Neutrophil (primary cell): Measurements from ENCODE around the gene TCF4.

Experiments used
- H3K27ac ChIP-seq: fragments of 200-600 bp; sonication (generic); 2 replicates; pipeline ENCODE4 v1.5.1; 2016; ENCODE audit warnings: mild to moderate bottlenecking, moderate library complexity
- H3K27me3 ChIP-seq: fragments of 200-600 bp; sonication (generic); 2 replicates; pipeline ENCODE4 v1.6.0; 2016; ENCODE audit warnings: mild to moderate bottlenecking
- H3K36me3 ChIP-seq: fragments of 200-600 bp; sonication (generic); 2 replicates; pipeline ENCODE4 v1.5.1; 2017
- H3K4me1 ChIP-seq, 2 experiments: fragments of 200-600 bp in 1 of 2; sonication (generic) in 1 of 2; 1 replicate in 1 of 2; 2 replicates in 1 of 2; pipeline versions ENCODE4 v1.5.1 to v1.6.1; 2013 to 2016; ENCODE audit warnings: low read depth in 1 of 2, low read length in 1 of 2, mild to moderate bottlenecking in 1 of 2, moderate library complexity in 1 of 2; ENCODE audit not compliant: control insufficient read depth in 1 of 2, insufficient read depth in 1 of 2
- H3K4me3 ChIP-seq, 2 experiments: fragments of 200-600 bp in 1 of 2; sonication (generic) in 1 of 2; 1 replicate in 1 of 2; 2 replicates in 1 of 2; pipeline ENCODE4 v1.5.1; 2013 to 2016; ENCODE audit warnings: low read depth in 1 of 2, low read length in 1 of 2, mild to moderate bottlenecking in 1 of 2, moderate library complexity in 1 of 2
- H3K9me3 ChIP-seq: fragments of 200-600 bp; sonication (generic); 2 replicates; pipeline ENCODE4 v1.5.1; 2016
- TF ChIP-seq, protein P1 (sequence below): fragments of 200-600 bp; sonication (generic); IDR thresholded peaks from 2 replicates; pipeline ENCODE4 v1.5.1; 2016; ENCODE audit warnings: antibody characterized with exemption

TCF4 gene

GRCh38 chr18:55334875-55335274 lies 253.1 kb downstream of the TCF4 start:
- Histone ChIP-seq H3K4me3 (no peak overlapping the region), H3K27ac (no peak overlapping the region), H3K27me3 (peaks cover 50% of the 10 kb centered on the region), H3K36me3 (no peaks in the 10 kb centered on the region), H3K9me3 (no peaks in the 10 kb centered on the region), H3K4me1 (peaks cover 19 to 23% of the 10 kb centered on the region in 2 experiments)
- TF ChIP-seq, protein P1, sequence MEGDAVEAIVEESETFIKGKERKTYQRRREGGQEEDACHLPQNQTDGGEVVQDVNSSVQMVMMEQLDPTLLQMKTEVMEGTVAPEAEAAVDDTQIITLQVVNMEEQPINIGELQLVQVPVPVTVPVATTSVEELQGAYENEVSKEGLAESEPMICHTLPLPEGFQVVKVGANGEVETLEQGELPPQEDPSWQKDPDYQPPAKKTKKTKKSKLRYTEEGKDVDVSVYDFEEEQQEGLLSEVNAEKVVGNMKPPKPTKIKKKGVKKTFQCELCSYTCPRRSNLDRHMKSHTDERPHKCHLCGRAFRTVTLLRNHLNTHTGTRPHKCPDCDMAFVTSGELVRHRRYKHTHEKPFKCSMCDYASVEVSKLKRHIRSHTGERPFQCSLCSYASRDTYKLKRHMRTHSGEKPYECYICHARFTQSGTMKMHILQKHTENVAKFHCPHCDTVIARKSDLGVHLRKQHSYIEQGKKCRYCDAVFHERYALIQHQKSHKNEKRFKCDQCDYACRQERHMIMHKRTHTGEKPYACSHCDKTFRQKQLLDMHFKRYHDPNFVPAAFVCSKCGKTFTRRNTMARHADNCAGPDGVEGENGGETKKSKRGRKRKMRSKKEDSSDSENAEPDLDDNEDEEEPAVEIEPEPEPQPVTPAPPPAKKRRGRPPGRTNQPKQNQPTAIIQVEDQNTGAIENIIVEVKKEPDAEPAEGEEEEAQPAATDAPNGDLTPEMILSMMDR: no peak

DNA sequence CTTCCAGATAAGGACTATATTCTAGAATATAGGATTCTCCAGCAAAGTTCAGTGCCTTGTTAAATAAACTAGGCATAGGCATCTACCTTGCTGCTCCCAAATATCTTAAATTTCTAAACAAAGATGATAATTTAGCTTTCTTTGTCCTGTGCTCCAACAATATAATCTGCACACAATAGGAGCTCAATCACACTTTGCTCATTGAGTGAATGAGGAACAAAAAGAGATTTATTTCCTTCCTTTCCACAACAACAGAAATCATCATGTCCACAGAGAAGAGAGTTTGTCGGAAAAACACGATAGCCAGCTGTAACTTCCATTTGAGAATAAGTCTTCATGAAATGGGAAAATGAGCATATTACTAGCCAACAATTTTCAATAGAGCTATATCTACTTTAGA lies 256.7 kb downstream of the TCF4 start:
- TF ChIP-seq, protein P1: no peak
- H3K36me3 ChIP-seq: no peaks in the 10 kb centered on the region
- no peak overlapping the region for H3K4me3 ChIP-seq
- peaks cover 15 to 18% of the 10 kb centered on the region in 2 experiments for H3K4me1 ChIP-seq
- H3K27ac ChIP-seq: no peak overlapping the region
- H3K27me3 ChIP-seq: peaks cover 39% of the 10 kb centered on the region
- H3K9me3 ChIP-seq: no peaks in the 10 kb centered on the region

DNA sequence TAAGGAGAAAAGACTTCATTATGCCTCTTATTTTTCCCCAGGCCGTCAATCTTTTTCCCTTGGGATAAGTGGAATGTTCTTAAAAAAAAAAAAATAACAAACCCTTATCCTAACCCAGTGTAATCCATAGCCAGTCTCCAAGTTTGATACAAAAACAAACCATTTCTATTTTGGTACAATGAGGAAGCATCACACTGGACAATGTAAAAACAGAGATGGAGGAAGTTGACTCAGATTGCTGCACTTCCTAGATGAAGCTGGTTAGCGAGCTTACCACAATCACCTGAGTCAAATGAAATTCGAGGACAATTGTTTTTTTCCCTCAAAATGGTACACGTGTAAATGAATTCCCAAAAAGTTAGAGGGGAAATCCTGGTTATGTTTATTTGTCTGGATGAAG lies 259.7 kb downstream of the TCF4 start:
- TF ChIP-seq, protein P1: no peak
- H3K4me3 ChIP-seq: no peak overlapping the region
- no peaks in the 10 kb centered on the region for H3K36me3 ChIP-seq
- H3K27me3 ChIP-seq: peaks cover 44% of the 10 kb centered on the region
- H3K27ac ChIP-seq: peak overlapping the region; percentile 50
- no peaks in the 10 kb centered on the region for H3K9me3 ChIP-seq
- H3K4me1 ChIP-seq: peaks cover 15 to 19% of the 10 kb centered on the region in 2 experiments

GRCh38 chr18:55327454-55327853 lies 260.5 kb downstream of the TCF4 start:
- H3K27ac ChIP-seq: no peak overlapping the region
- TF ChIP-seq, protein P1: no peak
- H3K9me3 ChIP-seq: no peaks in the 10 kb centered on the region
- no peak overlapping the region for H3K4me3 ChIP-seq
- H3K27me3 ChIP-seq: peaks cover 53% of the 10 kb centered on the region
- peaks cover 19 to 27% of the 10 kb centered on the region in 2 experiments for H3K4me1 ChIP-seq
- H3K36me3 ChIP-seq: no peaks in the 10 kb centered on the region

DNA sequence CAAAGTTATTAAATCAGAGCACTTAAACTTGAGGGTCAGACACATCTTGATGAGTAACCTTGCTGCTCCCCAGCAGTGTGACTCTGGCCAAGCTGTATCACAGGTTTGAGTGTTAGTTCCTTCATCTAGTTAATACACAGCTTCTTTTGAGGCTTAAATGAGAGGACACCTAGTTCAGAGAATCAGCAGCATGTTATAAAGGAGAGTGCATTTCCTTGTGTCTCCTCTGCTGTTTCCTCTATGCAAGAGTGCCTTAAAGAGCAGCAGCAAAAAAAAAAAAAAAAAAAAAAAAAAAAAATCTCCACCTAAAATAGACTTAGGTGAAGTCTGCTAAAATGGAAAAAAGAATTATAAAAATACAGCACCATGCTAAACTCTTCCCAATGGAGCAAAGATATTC lies 261.9 kb downstream of the TCF4 start:
- TF ChIP-seq, protein P1: no peak
- H3K27ac ChIP-seq: no peak overlapping the region
- no peak overlapping the region for H3K4me3 ChIP-seq
- peaks cover 55% of the 10 kb centered on the region for H3K27me3 ChIP-seq
- H3K36me3 ChIP-seq: no peaks in the 10 kb centered on the region
- H3K9me3 ChIP-seq: no peaks in the 10 kb centered on the region
- H3K4me1 ChIP-seq: peaks cover 26 to 33% of the 10 kb centered on the region in 2 experiments

DNA sequence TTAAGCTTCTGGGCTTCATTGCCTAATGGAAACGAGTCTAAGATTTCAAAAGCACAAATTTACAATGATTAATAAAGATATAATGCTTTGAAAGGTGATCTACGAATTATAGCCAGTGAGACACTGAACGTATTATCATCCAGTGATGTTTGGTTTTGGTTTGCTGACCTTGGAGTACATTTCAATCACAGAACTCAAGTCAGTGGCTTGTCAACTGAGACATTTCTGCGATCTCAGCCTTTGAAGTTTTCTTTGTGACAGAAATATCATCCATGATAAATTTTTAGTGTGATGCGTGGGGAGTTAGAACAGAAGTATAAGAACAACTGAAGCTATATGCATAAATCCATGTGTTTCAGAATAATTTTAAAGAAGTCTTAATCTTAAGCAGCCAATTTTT lies 263.8 kb downstream of the TCF4 start:
- H3K9me3 ChIP-seq: no peaks in the 10 kb centered on the region
- no peak overlapping the region for H3K27ac ChIP-seq
- no peak overlapping the region for H3K4me3 ChIP-seq
- TF ChIP-seq, protein P1: no peak
- H3K36me3 ChIP-seq: no peaks in the 10 kb centered on the region
- H3K4me1 ChIP-seq: peaks cover 27 to 33% of the 10 kb centered on the region in 2 experiments
- H3K27me3 ChIP-seq: peaks cover 56% of the 10 kb centered on the region
